Adipocyte (in vitro differentiated cells): ENCODE data around the gene UVRAG.
A peak's percentile ranks its signal among the peaks of the same experiment; 100 is the strongest.
"Not testable (repeated sequence)": the region's sequence is repeated elsewhere in the genome, so short reads cannot be mapped to it uniquely, and the experiment has no call there.

Source experiments
- DNase-seq: peaks from one replicate; pipeline ENCODE4 v3.0.0-alpha.2; 2015; ENCODE audit warnings: low read depth
- H3K27me3 ChIP-seq: replicated peaks from 2 replicates; pipeline ENCODE4 v1.7.0; 2013; ENCODE audit warnings: mild to moderate bottlenecking, low read length, moderate library complexity; ENCODE audit not compliant: control insufficient read depth, insufficient read depth
- H3K36me3 ChIP-seq: 2 replicates; pipeline ENCODE4 v1.7.0; 2013; ENCODE audit warnings: low read length, mild to moderate bottlenecking, moderate library complexity; ENCODE audit not compliant: control insufficient read depth, insufficient read depth, severe bottlenecking
- H3K4me1 ChIP-seq: 2 replicates; pipeline ENCODE4 v1.7.0; 2013; ENCODE audit warnings: mild to moderate bottlenecking, low read length, moderate library complexity; ENCODE audit not compliant: control insufficient read depth, insufficient read depth
- H3K4me3 ChIP-seq: 2 replicates; pipeline ENCODE4 v1.7.0; 2013; ENCODE audit warnings: mild to moderate bottlenecking, low read length, moderate library complexity
- H3K9ac ChIP-seq: 2 replicates; pipeline ENCODE4 v1.7.0; 2013; ENCODE audit warnings: mild to moderate bottlenecking, low read length, moderate library complexity
- H3K9me3 ChIP-seq: 2 replicates; pipeline ENCODE4 v1.7.0; 2013; ENCODE audit warnings: mild to moderate bottlenecking, low read length, moderate library complexity; ENCODE audit not compliant: control insufficient read depth

Gene UVRAG

GRCh38 chr11:75852406-75853017 lies 37.5 kb downstream of the UVRAG start:
- Histone ChIP-seq H3K27me3 (no peaks in the 10 kb centered on the region), H3K9ac (no peak overlapping the region), H3K9me3 (no peaks in the 10 kb centered on the region), H3K4me1 (peaks cover 20% of the 10 kb centered on the region), H3K36me3 (no peaks in the 10 kb centered on the region), H3K4me3 (no peak overlapping the region)
- DNase-seq, result no peak

GRCh38 chr11:75853563-75853962 lies 38.6 kb downstream of the UVRAG start:
- H3K27me3 ChIP-seq, DNase-seq, H3K9ac ChIP-seq, H3K9me3 ChIP-seq, H3K36me3 ChIP-seq, H3K4me3 ChIP-seq: not testable (repeated sequence)
- H3K4me1 ChIP-seq, result peaks cover 26% of the 10 kb centered on the region

- H3K9ac ChIP-seq, result no peak overlapping the region
- no peaks in the 10 kb centered on the region for H3K36me3 ChIP-seq
- no peak overlapping the region for H3K4me3 ChIP-seq
- H3K9me3 ChIP-seq, result no peaks in the 10 kb centered on the region
- peaks cover 30% of the 10 kb centered on the region for H3K4me1 ChIP-seq
- no peaks in the 10 kb centered on the region for H3K27me3 ChIP-seq
- no peak for DNase-seq
Measured at GRCh38 chr11:75853971-75854370, 39.0 kb downstream of the UVRAG start.

- DNase-seq, result no peak
- no peaks in the 10 kb centered on the region for H3K36me3 ChIP-seq
- no peaks in the 10 kb centered on the region for H3K9me3 ChIP-seq
- H3K4me1 ChIP-seq, result peaks cover 29% of the 10 kb centered on the region
- no peaks in the 10 kb centered on the region for H3K27me3 ChIP-seq
- no peak overlapping the region for H3K9ac ChIP-seq
- H3K4me3 ChIP-seq, result no peak overlapping the region
Measured at GRCh38 chr11:75855206-75855605, 40.2 kb downstream of the UVRAG start.

- peaks cover 5% of the 10 kb centered on the region for H3K36me3 ChIP-seq
- H3K9ac ChIP-seq, result no peak overlapping the region
- H3K4me3 ChIP-seq, result no peak overlapping the region
- DNase-seq, result no peak
- no peaks in the 10 kb centered on the region for H3K27me3 ChIP-seq
- peaks cover 14% of the 10 kb centered on the region for H3K4me1 ChIP-seq
- no peaks in the 10 kb centered on the region for H3K9me3 ChIP-seq
Measured at GRCh38 chr11:75856912-75857311, 41.9 kb downstream of the UVRAG start.

- no peak for DNase-seq
- peaks cover 13% of the 10 kb centered on the region for H3K36me3 ChIP-seq
- no peaks in the 10 kb centered on the region for H3K9me3 ChIP-seq
- H3K9ac ChIP-seq, result peak overlapping the region; percentile 8
- H3K4me3 ChIP-seq, result peak overlapping the region; percentile 69
- peaks cover 12% of the 10 kb centered on the region for H3K4me1 ChIP-seq
- no peaks in the 10 kb centered on the region for H3K27me3 ChIP-seq
Measured at GRCh38 chr11:75858042-75858441, 43.0 kb downstream of the UVRAG start.

GRCh38 chr11:75858613-75859012 lies 43.6 kb downstream of the UVRAG start:
- Histone ChIP-seq H3K4me3 (peak overlapping the region; percentile 69), H3K4me1 (peaks cover 12% of the 10 kb centered on the region), H3K27me3 (no peaks in the 10 kb centered on the region), H3K36me3 (peaks cover 18% of the 10 kb centered on the region), H3K9ac (peak overlapping the region; percentile 8), H3K9me3 (no peaks in the 10 kb centered on the region)
- peak; percentile 78 for DNase-seq

GRCh38 chr11:75859614-75860013 lies 44.6 kb downstream of the UVRAG start:
- Histone ChIP-seq H3K4me1 (peaks cover 12% of the 10 kb centered on the region), H3K9ac (no peak overlapping the region), H3K27me3 (no peaks in the 10 kb centered on the region), H3K36me3 (peaks cover 25% of the 10 kb centered on the region), H3K9me3 (no peaks in the 10 kb centered on the region), H3K4me3 (no peak overlapping the region)
- no peak for DNase-seq

- Histone ChIP-seq H3K9me3 (no peaks in the 10 kb centered on the region), H3K9ac (no peak overlapping the region)
Measured at GRCh38 chr11:75862437-75862836, 47.4 kb downstream of the UVRAG start.

GRCh38 chr11:75867778-75868374 lies 52.9 kb downstream of the UVRAG start:
- peak; percentile 85 for DNase-seq
- Histone ChIP-seq H3K4me1 (peaks cover 18% of the 10 kb centered on the region), H3K36me3 (peaks cover 14% of the 10 kb centered on the region), H3K9ac (no peak overlapping the region), H3K9me3 (no peaks in the 10 kb centered on the region), H3K27me3 (no peaks in the 10 kb centered on the region), H3K4me3 (no peak overlapping the region)

More at GRCh38 chr11:75862437-75862836, 47.4 kb downstream of the UVRAG start:
- H3K4me1 ChIP-seq, result peaks cover 19% of the 10 kb centered on the region
- peaks cover 26% of the 10 kb centered on the region for H3K36me3 ChIP-seq
- no peaks in the 10 kb centered on the region for H3K27me3 ChIP-seq
- no peak overlapping the region for H3K4me3 ChIP-seq
- DNase-seq, result no peak

- no peak for DNase-seq
- Histone ChIP-seq H3K9me3 (no peaks in the 10 kb centered on the region), H3K27me3 (no peaks in the 10 kb centered on the region), H3K4me1 (peaks cover 18% of the 10 kb centered on the region), H3K36me3 (peaks cover 6% of the 10 kb centered on the region), H3K4me3 (no peak overlapping the region), H3K9ac (no peak overlapping the region)
Measured at GRCh38 chr11:75868990-75869389, 54.0 kb downstream of the UVRAG start.
